ENCODE results near the gene VASH1. TPM values are rescaled to one million over a fixed set of nuclear protein-coding genes. Genes with fewer than 3 reads are reported as not detected.

The VASH1 gene
- total RNA-seq, 2 donors from 2014 or later = 4.4 to 6.1 TPM

DNA sequence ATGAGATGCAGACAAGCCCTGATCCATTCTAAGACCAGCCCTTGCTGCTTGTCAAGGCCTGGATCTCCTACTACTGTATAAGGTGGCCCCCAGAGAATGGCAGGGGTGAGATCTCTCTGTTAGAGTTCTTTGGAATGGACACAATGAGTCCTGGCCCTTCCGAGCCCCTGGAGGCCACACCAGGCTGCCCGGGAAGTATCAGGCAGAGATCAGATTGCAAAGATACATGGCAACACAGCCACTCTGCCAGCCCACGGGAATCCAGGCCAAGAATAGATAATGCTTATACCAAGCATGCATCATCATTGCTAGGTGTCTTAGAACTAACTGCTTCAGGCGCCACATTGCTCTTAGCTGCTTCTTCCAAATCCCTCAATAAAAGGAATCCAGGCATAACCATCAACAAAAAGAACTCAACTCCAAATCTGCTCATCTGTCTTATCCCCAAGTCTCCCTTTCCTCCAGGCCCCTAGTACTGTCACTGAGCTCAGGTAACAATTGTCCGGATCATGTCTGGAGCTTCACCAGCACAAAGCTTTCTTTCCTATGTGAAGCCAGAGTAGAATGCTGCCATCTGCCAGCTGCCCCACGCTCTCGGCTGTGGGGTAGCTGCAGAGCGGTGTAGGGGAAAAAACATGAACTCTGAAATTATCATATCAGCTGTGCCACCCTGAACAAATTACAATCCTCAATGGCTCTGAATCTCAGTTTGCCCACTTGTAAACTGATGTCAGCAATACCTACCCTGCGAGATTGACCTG, 5.5 kb upstream of the VASH1 start:
- Mint-ChIP-seq H3K27ac (no peak overlapping the region), H3K27me3 (ENCODE audit: low read depth) (peaks cover 24% of the 10 kb centered on the region), H3K36me3 (ENCODE audit: insufficient read depth in 2 of 2) (no peaks in the 10 kb centered on the region), H3K9me3 (no peaks in the 10 kb centered on the region), H3K4me1 (ENCODE audit: low read depth) (no peaks in the 10 kb centered on the region), H3K4me3 (no peak overlapping the region)
- ATAC-seq (replicated peaks in 1 of 2) (no peak), DNase-seq (no peak)

DNA sequence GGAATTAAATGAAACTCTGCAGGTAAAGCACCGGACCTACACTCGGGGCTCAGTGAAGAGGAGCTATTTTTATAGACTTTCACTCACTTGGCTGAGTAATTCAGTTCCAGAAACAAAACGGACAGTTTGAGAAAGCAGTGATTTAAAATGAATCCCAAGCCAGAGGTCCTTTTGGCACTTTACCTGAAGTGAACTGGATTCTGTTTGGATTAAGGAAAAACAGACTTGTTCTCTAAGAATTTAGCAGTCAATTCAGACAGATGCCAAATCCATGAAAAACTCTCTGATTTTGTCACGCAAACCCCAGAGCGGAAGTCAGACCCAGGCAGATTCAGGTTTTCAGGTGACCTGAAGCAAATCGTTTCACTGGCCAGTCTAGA, 4.9 kb upstream of the VASH1 start:
- peaks cover 24% of the 10 kb centered on the region for H3K27me3 Mint-ChIP-seq (ENCODE audit: low read depth)
- DNase-seq (no peak), ATAC-seq (replicated peaks in 1 of 2) (no peak)
- no peaks in the 10 kb centered on the region for H3K9me3 Mint-ChIP-seq
- no peak overlapping the region for H3K27ac Mint-ChIP-seq
- no peak overlapping the region for H3K4me3 Mint-ChIP-seq
- H3K36me3 Mint-ChIP-seq (ENCODE audit: insufficient read depth in 2 of 2) = no peaks in the 10 kb centered on the region
- H3K4me1 Mint-ChIP-seq (ENCODE audit: low read depth) = no peaks in the 10 kb centered on the region

DNA sequence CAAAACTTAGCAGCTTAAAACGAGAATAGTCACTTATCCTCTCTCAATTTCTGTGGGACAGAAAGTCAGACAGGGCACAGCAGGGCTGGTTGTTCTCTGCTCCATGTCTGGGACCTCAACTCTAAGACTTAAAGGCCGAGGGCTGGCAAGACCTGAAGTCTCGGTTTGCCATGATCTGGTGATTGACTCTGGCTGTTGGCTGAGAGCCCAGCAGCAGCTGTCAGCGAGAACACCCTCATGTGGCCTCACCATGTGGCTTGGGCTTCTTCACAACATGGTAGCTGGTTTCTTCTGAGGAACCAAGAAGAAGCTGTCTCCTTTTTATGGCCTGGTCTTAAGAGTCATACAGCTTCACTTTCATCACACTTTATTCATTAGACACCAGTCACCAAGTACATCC, 1.7 kb upstream of the VASH1 start:
- H3K4me1 Mint-ChIP-seq (ENCODE audit: low read depth) = peaks cover 6% of the 10 kb centered on the region
- ATAC-seq (replicated peaks in 1 of 2) (no peak), DNase-seq (no peak)
- H3K27ac Mint-ChIP-seq = no peak overlapping the region
- H3K27me3 Mint-ChIP-seq (ENCODE audit: low read depth) = peaks cover 46% of the 10 kb centered on the region
- H3K36me3 Mint-ChIP-seq (ENCODE audit: insufficient read depth in 2 of 2) = peaks cover 0 to 2% of the 10 kb centered on the region in 2 donors
- H3K9me3 Mint-ChIP-seq = no peaks in the 10 kb centered on the region
- no peak overlapping the region for H3K4me3 Mint-ChIP-seq

DNA sequence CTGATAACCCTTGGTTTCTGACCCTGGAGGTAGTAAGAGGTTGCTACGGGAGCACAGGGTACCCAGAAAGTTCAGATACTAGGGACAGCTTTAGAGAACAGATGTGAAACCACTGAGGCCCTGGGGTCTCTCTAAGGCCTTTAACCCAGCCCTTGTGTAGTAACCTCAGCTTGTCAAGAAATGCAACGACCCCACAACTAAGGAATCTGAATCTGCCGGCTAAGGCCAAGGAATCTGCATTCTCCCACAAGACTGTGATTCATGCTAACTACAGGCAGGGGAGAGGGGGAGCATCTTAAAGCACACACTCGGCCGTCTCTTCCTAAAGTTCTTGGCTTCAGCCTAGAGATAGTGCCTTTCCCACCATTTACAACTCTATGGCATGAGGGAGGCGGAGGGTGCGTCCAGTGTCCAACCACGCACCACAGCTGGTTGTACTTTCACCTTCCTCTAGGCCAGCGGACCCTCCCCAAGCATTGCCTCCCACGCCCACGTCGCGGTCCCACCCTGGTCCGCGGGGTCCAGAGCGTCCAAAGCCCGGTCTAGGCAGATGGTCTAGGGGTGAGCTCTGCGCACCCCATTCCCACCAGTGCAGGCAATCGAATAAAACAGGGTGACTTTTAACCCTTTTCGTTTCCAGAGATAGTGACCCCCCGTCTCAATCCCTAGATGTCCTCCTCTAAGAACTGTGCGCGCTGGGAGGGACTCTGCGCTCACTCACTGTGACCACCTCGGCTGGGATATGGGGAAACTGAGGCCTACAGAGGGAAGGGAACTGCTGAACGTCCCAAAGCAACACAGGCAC, 735 bp upstream of the VASH1 start:
- ATAC-seq (replicated peaks in 1 of 2) (no peak), DNase-seq (no peak)
- Mint-ChIP-seq H3K27me3 (ENCODE audit: low read depth) (peaks cover 46% of the 10 kb centered on the region), H3K27ac (no peak overlapping the region), H3K36me3 (ENCODE audit: insufficient read depth in 2 of 2) (peaks cover 0 to 2% of the 10 kb centered on the region in 2 donors), H3K4me3 (peak overlapping the region; percentile 78 to 80), H3K9me3 (no peaks in the 10 kb centered on the region), H3K4me1 (ENCODE audit: low read depth) (peaks cover 6% of the 10 kb centered on the region)

DNA sequence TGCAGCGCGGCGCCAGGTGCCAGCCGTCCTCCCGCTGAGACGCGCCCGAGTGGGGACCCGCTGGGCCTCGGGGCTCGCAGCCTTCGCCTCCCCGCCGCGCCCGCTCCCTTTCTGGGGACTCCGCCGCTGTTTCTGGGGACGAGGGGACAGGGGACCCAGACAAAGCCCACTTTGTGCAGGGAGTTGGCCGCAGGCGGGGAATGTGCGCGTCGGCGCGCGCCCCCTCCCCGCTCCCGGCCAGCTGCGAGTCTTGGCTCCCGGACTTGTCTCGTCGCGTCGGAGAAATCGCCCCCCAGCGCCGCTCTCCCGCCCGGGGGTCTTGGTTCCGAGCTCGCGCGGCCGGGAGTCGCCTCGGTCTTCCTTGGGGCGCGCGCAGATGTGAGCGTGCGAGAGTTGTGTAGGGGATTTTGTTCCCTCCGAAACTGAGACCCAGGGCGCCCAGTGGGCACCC, 717 bp downstream of the VASH1 start:
- Mint-ChIP-seq H3K4me1 (ENCODE audit: low read depth) (peaks cover 6% of the 10 kb centered on the region), H3K9me3 (no peaks in the 10 kb centered on the region), H3K4me3 (peak overlapping the region; percentile 85 to 86), H3K27ac (no peak overlapping the region), H3K36me3 (ENCODE audit: insufficient read depth in 2 of 2) (peaks cover 0 to 2% of the 10 kb centered on the region in 2 donors), H3K27me3 (ENCODE audit: low read depth) (peaks cover 46% of the 10 kb centered on the region)
- peak in 1 of 2 donors; percentile 2 for ATAC-seq (replicated peaks in 1 of 2)
- DNase-seq = no peak

DNA sequence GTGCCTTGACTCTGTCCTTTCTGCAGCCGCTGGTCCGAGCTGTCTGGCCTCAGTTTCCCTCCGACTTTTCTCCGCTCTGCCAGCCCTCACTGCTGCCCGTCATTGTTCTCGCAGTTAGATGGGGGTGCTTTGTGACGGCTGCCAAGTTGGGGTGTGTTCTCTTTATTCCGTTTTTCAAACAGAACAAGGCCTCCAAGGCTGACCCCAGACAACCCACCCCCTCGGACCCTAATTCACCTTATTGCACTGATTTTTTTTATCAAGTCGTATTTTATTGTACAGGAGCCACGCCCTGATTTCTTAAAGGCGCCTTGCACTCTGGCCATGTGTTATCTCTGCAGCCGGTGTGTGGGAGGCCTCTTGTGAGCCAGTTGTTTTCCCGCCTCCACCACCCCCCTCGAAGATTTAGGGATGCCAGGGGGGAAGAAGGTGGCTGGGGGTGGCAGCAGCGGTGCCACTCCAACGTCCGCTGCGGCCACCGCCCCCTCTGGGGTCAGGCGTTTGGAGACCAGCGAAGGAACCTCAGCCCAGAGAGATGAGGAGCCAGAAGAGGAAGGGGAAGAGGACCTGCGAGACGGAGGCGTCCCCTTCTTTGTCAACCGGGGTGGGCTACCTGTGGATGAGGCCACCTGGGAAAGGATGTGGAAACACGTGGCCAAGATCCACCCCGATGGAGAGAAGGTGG, 1.3 kb downstream of the VASH1 start:
- DNase-seq (no peak), ATAC-seq (replicated peaks in 1 of 2) (no peak)
- H3K4me3 Mint-ChIP-seq = peak overlapping the region; percentile 85 to 86
- H3K27me3 Mint-ChIP-seq (ENCODE audit: low read depth) = peaks cover 46% of the 10 kb centered on the region
- peaks cover 0 to 2% of the 10 kb centered on the region in 2 donors for H3K36me3 Mint-ChIP-seq (ENCODE audit: insufficient read depth in 2 of 2)
- no peak overlapping the region for H3K27ac Mint-ChIP-seq
- peaks cover 6% of the 10 kb centered on the region for H3K4me1 Mint-ChIP-seq (ENCODE audit: low read depth)
- no peaks in the 10 kb centered on the region for H3K9me3 Mint-ChIP-seq

DNA sequence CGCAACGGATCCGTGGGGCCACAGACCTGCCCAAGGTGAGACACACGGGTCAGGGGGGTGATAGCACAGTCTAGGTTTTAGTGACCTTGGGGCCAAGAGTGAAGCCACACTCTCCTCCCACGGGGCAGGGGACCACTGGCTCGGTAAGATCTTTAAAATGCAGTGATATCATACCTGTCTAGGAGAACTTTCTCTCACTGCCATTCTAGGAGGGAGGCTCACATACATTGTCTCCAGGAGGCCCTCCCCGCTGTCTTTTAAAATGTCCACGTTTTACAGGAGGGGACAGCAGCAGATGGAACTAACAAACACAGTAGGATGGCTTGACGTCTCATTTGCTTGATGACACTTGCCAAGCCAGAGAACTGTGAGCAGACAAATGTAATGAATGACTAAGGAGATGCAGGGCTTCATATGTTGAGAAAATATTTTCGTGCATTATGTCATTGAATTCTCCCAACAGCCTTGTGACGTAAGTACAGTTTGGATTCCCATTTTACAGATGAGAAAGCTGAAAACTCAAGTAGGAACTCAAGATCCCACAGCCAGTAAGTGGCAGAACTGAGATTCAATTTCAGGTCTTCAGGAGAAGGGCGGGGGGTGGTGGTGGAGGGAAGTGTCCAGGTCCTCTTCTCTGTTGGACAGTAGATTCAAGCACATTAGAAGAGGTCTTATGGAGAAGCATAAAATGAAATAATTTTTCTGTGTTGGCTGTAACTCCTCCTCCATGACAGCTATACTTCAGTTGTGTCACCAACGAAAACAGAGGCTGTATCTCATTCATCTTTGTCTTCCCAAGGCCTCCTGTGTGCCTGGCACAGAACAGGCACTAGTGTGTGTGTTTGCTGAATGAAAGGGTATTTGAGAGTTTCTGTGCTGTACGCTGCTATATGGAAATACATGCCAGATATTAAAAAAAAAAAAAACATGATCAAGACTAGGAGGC, 2.1 kb downstream of the VASH1 start:
- H3K36me3 Mint-ChIP-seq (ENCODE audit: insufficient read depth in 2 of 2) = peaks cover 0 to 2% of the 10 kb centered on the region in 2 donors
- peaks cover 12% of the 10 kb centered on the region for H3K4me1 Mint-ChIP-seq (ENCODE audit: low read depth)
- H3K9me3 Mint-ChIP-seq = no peaks in the 10 kb centered on the region
- no peak overlapping the region for H3K27ac Mint-ChIP-seq
- H3K27me3 Mint-ChIP-seq (ENCODE audit: low read depth) = peaks cover 39% of the 10 kb centered on the region
- peak overlapping the region; percentile 15 to 86 for H3K4me3 Mint-ChIP-seq
- DNase-seq (no peak), ATAC-seq (replicated peaks in 1 of 2) (no peak)

DNA sequence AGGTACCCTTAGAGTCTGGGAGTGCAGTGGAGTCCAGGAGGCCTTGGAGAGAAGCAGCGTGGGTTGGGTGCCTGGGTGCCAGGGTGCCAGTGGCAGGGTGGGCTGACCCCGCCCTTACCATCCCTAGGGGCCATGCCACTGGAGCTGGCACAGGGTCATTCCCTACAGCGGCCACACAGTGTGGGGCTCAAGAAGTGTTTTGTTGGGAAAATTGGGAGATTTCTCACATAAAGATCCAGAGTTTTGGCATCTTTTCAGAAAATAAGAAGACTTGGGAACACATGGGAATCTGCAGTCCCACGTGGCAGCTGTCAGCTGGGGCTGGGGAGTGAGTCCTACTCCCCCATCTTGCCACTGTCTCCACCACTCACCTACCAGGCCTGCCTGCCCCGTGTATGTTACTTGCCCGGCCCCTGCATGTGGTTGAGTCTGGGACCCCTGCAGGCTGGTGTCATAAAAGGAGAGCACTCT, 4.2 kb downstream of the VASH1 start:
- no peak overlapping the region for H3K27ac Mint-ChIP-seq
- H3K27me3 Mint-ChIP-seq (ENCODE audit: low read depth) = peaks cover 21% of the 10 kb centered on the region
- ATAC-seq (replicated peaks in 1 of 2) (no peak), DNase-seq (no peak)
- H3K9me3 Mint-ChIP-seq = no peaks in the 10 kb centered on the region
- peaks cover 20% of the 10 kb centered on the region for H3K4me1 Mint-ChIP-seq (ENCODE audit: low read depth)
- no peak overlapping the region for H3K4me3 Mint-ChIP-seq
- H3K36me3 Mint-ChIP-seq (ENCODE audit: insufficient read depth in 2 of 2) = peaks cover 0 to 2% of the 10 kb centered on the region in 2 donors

DNA sequence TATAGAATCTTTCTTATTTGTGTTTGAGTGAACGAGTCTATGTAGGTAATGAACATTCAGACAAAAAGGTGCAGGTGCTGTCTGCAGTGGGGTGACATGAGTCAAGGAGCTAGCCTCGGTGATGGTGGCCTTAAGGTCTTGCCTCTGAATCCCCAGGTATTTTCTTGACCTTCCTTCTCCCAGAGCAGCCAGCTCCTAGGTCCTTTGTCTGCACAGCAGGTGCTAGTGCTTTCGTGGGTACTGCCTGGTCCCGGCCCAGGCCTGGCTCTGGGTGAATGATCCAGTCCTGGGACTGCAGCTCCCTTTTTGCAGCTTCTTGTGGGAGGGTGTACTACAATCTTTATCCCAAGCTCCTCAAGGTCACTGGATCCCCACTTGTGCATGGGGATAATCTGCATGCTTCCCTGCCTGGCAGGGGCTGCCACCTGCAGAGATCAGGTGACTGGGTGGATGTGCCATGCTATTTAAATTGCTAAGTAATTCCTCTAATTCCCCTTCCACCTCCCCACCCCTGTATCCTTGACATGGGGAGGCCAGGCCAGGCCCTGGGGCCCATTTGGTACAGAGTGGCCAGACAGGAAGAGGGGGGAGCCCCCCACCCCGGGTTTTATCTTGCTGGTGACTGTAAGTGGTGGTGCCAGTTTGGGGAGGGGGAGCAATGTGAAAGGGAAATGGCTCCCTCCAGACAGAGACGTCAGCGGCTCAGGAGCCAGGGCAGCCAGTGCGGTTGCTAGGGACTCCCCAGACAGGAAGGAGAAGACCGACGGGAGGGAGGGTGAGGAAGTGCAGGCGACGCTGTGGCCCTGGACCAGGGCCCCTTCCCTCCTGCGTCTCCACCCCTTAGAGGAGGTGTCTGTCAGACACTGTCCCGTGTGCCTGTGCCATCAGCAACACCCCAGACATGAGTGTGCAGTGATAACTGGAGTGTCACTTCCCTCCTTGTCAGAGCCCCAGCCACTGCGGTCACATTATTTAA, 6.7 kb downstream of the VASH1 start:
- Mint-ChIP-seq H3K27me3 (ENCODE audit: low read depth) (peaks cover 12% of the 10 kb centered on the region), H3K4me3 (peak overlapping the region; percentile 40 to 60), H3K27ac (peak overlapping the region; percentile 39), H3K9me3 (no peaks in the 10 kb centered on the region), H3K4me1 (ENCODE audit: low read depth) (peaks cover 14% of the 10 kb centered on the region), H3K36me3 (ENCODE audit: insufficient read depth in 2 of 2) (no peaks in the 10 kb centered on the region)
- peak; percentile 69 to 73 for DNase-seq
- ATAC-seq (replicated peaks in 1 of 2) = peak; percentile 99

DNA sequence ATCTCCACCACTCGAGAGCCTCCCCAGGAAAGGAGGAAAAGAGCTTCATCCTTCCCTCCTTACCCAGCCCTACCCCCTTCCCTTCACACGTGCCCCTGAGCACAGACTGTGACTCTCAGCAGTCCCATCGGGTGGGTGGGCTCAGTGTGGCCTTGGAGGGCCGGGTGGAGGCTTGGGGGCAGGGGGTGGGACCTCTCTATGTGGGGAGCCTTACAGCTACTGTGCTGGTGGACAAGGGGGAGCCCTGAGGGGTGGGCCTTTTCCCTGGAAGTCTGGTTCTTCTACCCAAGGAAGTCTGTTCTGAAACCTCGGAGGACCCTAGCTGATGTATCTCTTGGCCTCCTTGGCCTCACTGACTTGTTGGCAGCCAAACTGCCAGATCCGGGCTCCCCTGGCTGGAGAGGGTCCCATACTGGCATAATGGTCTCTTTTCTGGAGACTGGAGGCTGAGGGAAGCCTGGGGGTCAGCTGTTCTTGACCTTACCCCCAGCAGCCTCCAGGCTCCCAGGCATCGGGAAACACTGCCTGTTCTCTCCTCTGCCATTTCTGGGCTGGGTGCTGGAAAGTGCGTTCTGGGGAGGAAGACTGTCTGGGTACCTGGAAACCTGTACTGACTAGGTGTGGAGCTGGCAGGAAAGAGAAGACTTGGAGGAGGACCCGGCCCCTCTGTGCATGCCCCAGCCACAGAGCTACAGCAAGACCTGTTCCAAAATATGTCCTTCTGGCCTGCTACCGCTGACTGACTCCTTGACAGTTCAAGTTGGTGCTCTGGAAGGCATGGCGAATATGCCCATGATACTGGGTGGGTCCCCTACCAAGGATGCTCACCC, 7.6 kb downstream of the VASH1 start:
- Mint-ChIP-seq H3K27me3 (ENCODE audit: low read depth) (peaks cover 3% of the 10 kb centered on the region), H3K9me3 (no peaks in the 10 kb centered on the region), H3K27ac (peak overlapping the region; percentile 39), H3K36me3 (ENCODE audit: insufficient read depth in 2 of 2) (no peaks in the 10 kb centered on the region), H3K4me1 (ENCODE audit: low read depth) (peaks cover 19% of the 10 kb centered on the region), H3K4me3 (peak overlapping the region; percentile 40 to 60)
- ATAC-seq (replicated peaks in 1 of 2) = no peak
- no peak for DNase-seq
